Liver (tissue), 9 donors: ENCODE measurements around the gene COL20A1. TPM values are rescaled to one million over a fixed set of nuclear protein-coding genes. Genes with fewer than 3 reads are reported as not detected.

Source experiments
- DNase-seq: peaks from one replicate; pipeline ENCODE4 v3.0.0-alpha.2; 2017; ENCODE audit warnings: low spot score
- H3K27ac ChIP-seq, 2 donors: one replicate each; pipeline ENCODE4 v1.7.0; 2013; ENCODE audit warnings: inconsistent platforms in 2 of 2, low read length in 2 of 2, control low read depth in 1 of 2, low read depth in 1 of 2, mild to moderate bottlenecking in 1 of 2
- H3K27me3 ChIP-seq, 4 donors: one replicate each; pipeline versions ENCODE4 v1.6.1 to v1.7.0; 2013; ENCODE audit warnings: low read length in 3 of 4, inconsistent platforms in 1 of 4, mild to moderate bottlenecking in 1 of 4, moderate library complexity in 1 of 4; ENCODE audit not compliant: control insufficient read depth in 4 of 4, insufficient read depth in 4 of 4
- H3K36me3 ChIP-seq, 4 donors: one replicate each; pipeline versions ENCODE4 v1.6.1 to v1.7.0; 2013; ENCODE audit warnings: low read length in 3 of 4, mild to moderate bottlenecking in 3 of 4, low read depth in 1 of 4, moderate library complexity in 1 of 4; ENCODE audit not compliant: control insufficient read depth in 4 of 4, insufficient read depth in 3 of 4
- H3K4me1 ChIP-seq, 4 donors: one replicate each; pipeline versions ENCODE4 v1.6.1 to v1.7.0; 2013; ENCODE audit warnings: low read length in 3 of 4, mild to moderate bottlenecking in 3 of 4, moderate library complexity in 1 of 4; ENCODE audit not compliant: control insufficient read depth in 4 of 4, insufficient read depth in 4 of 4
- H3K4me3 ChIP-seq, 3 donors: one replicate each; pipeline versions ENCODE4 v1.6.1 to v1.7.0; 2013; ENCODE audit warnings: low read length in 3 of 3, control low read depth in 1 of 3, low read depth in 1 of 3, mild to moderate bottlenecking in 1 of 3
- H3K9ac ChIP-seq, 2 donors: one replicate each; pipeline ENCODE4 v1.7.0; 2013; ENCODE audit warnings: low read length in 2 of 2, mild to moderate bottlenecking in 2 of 2, moderate library complexity in 2 of 2, control low read depth in 1 of 2, low read depth in 1 of 2
- H3K9me3 ChIP-seq, 4 donors: one replicate each; pipeline versions ENCODE4 v1.6.1 to v1.7.0; 2013; ENCODE audit warnings: low read length in 3 of 4; ENCODE audit not compliant: control insufficient read depth in 4 of 4
- CTCF ChIP-seq: fragments of 150-350 bp; IDR thresholded peaks from 2 replicates; pipeline ENCODE4 v1.5.1; 2017; ENCODE audit warnings: improper control_type of control experiment, low read depth, low read length; ENCODE audit not compliant: missing input control
- FOXA2 ChIP-seq: IDR thresholded peaks from 2 replicates; pipeline ENCODE4 v1.6.1; 2016; ENCODE audit warnings: antibody characterized with exemption
- HNF4A ChIP-seq, 2 donors: conservative IDR thresholded peaks; 2 replicates each; pipeline ENCODE4 v1.6.1; 2016; ENCODE audit warnings: antibody characterized with exemption in 2 of 2, mild to moderate bottlenecking in 2 of 2
- HNF4G ChIP-seq: IDR thresholded peaks from 2 replicates; pipeline ENCODE4 v1.6.1; 2016; ENCODE audit warnings: antibody characterized with exemption
- JUND ChIP-seq, 2 donors: IDR thresholded peaks; 2 replicates each; pipeline ENCODE4 v1.6.1; 2016; ENCODE audit warnings: antibody characterized with exemption in 2 of 2
- NR2F2 ChIP-seq: IDR thresholded peaks from 2 replicates; pipeline ENCODE4 v1.6.1; 2016; ENCODE audit warnings: antibody characterized with exemption
- RAD21 ChIP-seq, 2 donors: IDR thresholded peaks; 2 replicates each; pipeline ENCODE4 v1.6.1; 2016; ENCODE audit warnings: antibody characterized with exemption in 2 of 2, mild to moderate bottlenecking in 2 of 2
- REST ChIP-seq: IDR thresholded peaks from 2 replicates; pipeline ENCODE4 v1.6.1; 2016; ENCODE audit warnings: antibody characterized with exemption, mild to moderate bottlenecking
- RXRA ChIP-seq, 2 donors: IDR thresholded peaks; 2 replicates each; pipeline ENCODE4 v1.6.1; 2017 to 2018; ENCODE audit warnings: antibody characterized with exemption in 2 of 2, mild to moderate bottlenecking in 1 of 2
- SP1 ChIP-seq: IDR thresholded peaks from 2 replicates; pipeline ENCODE4 v1.6.1; 2018; ENCODE audit warnings: antibody characterized with exemption, mild to moderate bottlenecking
- TAF1 ChIP-seq: conservative IDR thresholded peaks from 2 replicates; pipeline ENCODE4 v1.6.1; 2016; ENCODE audit warnings: antibody characterized with exemption, mild to moderate bottlenecking
- YY1 ChIP-seq: IDR thresholded peaks from 2 replicates; pipeline ENCODE4 v1.6.1; 2016; ENCODE audit warnings: antibody characterized with exemption, mild to moderate bottlenecking
- ZBTB33 ChIP-seq: IDR thresholded peaks from 2 replicates; pipeline ENCODE4 v1.6.1; 2016; ENCODE audit warnings: antibody characterized with exemption
- WGBS: extraction: QIAGEN DNeasy Blood & Tissue Kit; methylation state at CpG from one replicate; pipeline ENCODE4 v1.1.7; 2013; 5-methylcytosine and 5-hydroxymethylcytosine counted together
- polyA plus RNA-seq, 2 donors: library from polyadenylated mRNA; stranded (reverse) in 1 of 2; unstranded in 1 of 2; fragments of 200-250 nt in 1 of 2; fragments of >200 nt in 1 of 2; fragmentation: Nextera tagmentation in 1 of 2; extraction: Ambion mirVana in 1 of 2; gene quantifications; one replicate each; pipeline versions ENCODE4 v1.2.1 to v1.2.3, GENCODE V29; 2013 to 2015
- total RNA-seq, 2 donors: library from RNA; depleted of rRNA; stranded (reverse); fragments of >200 nt; gene quantifications; one replicate each; pipeline ENCODE4 v1.2.3, GENCODE V29; 2014
- donor health status: healthy.
- donor health status: healthy.
- donor health status: healthy.
- donor health status: healthy.
- donor health status: healthy.

COL20A1 gene
- total and polyA plus RNA-seq, 4 donors: not detected

- TF ChIP-seq REST (no peak), YY1 (no peak), FOXA2 (no peak), RXRA (IDR thresholded peaks at IDR 0.05) (no peak)
These were observed 73.7 kb downstream of the COL20A1 start (continued) for GRCh38 chr20:63366390-63367365.

- no peak overlapping the region for H3K9ac ChIP-seq
- H3K4me1 ChIP-seq: peaks cover 9 to 52% (median 37%) of the 10 kb centered on the region in 4 donors
- no peak overlapping the region for H3K4me3 ChIP-seq
- WGBS: 43% methylated on average over 24 of the region's 24 CpGs
- no peak overlapping the region for H3K27ac ChIP-seq
- no peaks in the 10 kb centered on the region for H3K36me3 ChIP-seq
- H3K27me3 ChIP-seq: no peaks in the 10 kb centered on the region
- TF ChIP-seq ZBTB33 (no peak), HNF4G (no peak), RAD21 (IDR thresholded peaks at IDR 0.05) (no peak), TAF1 (no peak), HNF4A (conservative IDR thresholded peaks at IDR 0.05) (peak; percentile 15 to 19), RXRA (IDR thresholded peaks at IDR 0.05) (peak; percentile 42 to 43), REST (no peak), JUND (IDR thresholded peaks at IDR 0.05) (no peak), CTCF (no peak), SP1 (no peak), NR2F2 (no peak)
- no peak for DNase-seq
- no peaks in the 10 kb centered on the region for H3K9me3 ChIP-seq
These were observed 74.6 kb downstream of the COL20A1 start for GRCh38 chr20:63367446-63368055.
